DND-41 (cell line): Measurements from ENCODE around the gene HGFAC.

Source experiments
- CTCF ChIP-seq: IDR thresholded peaks from 2 replicates; pipeline ENCODE4 v1.5.1; 2012; ENCODE audit warnings: borderline replicate concordance, low read length, moderate library complexity, mild to moderate bottlenecking; ENCODE audit not compliant: poor library complexity, severe bottlenecking; ENCODE audit errors: extremely low read depth
- EZH2 ChIP-seq: IDR thresholded peaks from 3 replicates; pipeline ENCODE4 v1.6.1; 2012; ENCODE audit warnings: borderline replicate concordance, low read depth, mild to moderate bottlenecking, moderate library complexity, low read length, inconsistent platforms; ENCODE audit not compliant: severe bottlenecking

DNA sequence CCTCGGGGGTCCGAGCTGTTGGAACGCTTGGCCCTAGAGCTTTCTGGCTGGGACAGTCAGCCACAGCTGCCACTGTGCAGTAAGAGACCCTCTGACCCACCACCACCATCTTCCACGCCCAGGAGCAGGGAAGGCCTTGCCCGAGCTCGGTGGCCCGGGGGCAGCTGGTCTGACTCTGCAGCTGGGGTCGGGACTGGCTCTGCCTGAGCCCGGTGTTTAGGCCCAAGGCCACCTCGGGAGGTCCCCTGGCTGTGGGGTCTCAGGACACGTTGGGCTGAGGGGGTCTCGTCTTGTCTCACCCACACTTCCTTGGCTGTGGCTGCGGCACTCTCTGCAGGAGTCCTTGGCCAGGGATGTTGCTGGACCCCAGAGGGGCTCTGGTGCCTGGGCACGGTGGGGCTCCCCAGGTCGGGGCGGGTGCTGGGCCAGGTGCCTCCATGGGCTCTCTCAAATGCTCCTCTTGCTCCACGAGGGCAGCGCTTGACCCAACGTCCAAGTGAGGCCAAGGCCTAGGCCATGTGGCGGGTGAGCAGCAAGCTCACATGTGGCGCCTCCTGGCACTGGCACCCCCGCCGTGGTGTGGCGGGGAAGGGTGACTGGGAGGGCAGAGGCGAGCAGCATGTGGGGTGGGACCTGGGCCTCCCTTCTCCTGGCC, 44.2 kb downstream of the HGFAC start:
- TF ChIP-seq CTCF (no peak), EZH2 (no peak)
